BLaER1 treated with 17β-estradiol and CSF1 and Interleukin-3, amounts not matched to agents 10 nM and 100 nM (cell line): ENCODE results near the gene CSF3R.

Experiments
- H3K27ac ChIP-seq, 11 experiments: shearing (Covaris generic); formaldehyde crosslinking; 2 replicates each; pipeline ENCODE4 v1.8.1; 2022
- H3K27me3 ChIP-seq, 11 experiments: shearing (Covaris generic); formaldehyde crosslinking; 2 replicates each; pipeline ENCODE4 v1.8.1; 2022
- H3K36me3 ChIP-seq, 11 experiments: shearing (Covaris generic); formaldehyde crosslinking; 2 replicates each; pipeline ENCODE4 v1.8.1; 2022
- H3K4me1 ChIP-seq, 10 experiments: shearing (Covaris generic); formaldehyde crosslinking; 2 replicates each; pipeline ENCODE4 v1.8.1; 2022
- H3K4me2 ChIP-seq, 11 experiments: shearing (Covaris generic); formaldehyde crosslinking; 2 replicates each; pipeline ENCODE4 v1.8.1; 2022
- H3K4me3 ChIP-seq, 10 experiments: shearing (Covaris generic); formaldehyde crosslinking; 2 replicates each; pipeline ENCODE4 v1.8.1; 2022
- H3K9ac ChIP-seq, 11 experiments: shearing (Covaris generic); formaldehyde crosslinking; 2 replicates each; pipeline ENCODE4 v1.8.1; 2022
- H3K9me3 ChIP-seq, 11 experiments: shearing (Covaris generic); formaldehyde crosslinking; replicated peaks in 1 of 11; 2 replicates each; pipeline ENCODE4 v1.8.1; 2022
- H4K20me1 ChIP-seq, 11 experiments: shearing (Covaris generic); formaldehyde crosslinking; 2 replicates each; pipeline ENCODE4 v1.8.1; 2022
- Cebpa-rat ChIP-seq, 11 experiments: shearing (Covaris generic); IDR thresholded peaks; 2 replicates each; pipeline ENCODE4 v1.8.1; 2022

Gene CSF3R

DNA sequence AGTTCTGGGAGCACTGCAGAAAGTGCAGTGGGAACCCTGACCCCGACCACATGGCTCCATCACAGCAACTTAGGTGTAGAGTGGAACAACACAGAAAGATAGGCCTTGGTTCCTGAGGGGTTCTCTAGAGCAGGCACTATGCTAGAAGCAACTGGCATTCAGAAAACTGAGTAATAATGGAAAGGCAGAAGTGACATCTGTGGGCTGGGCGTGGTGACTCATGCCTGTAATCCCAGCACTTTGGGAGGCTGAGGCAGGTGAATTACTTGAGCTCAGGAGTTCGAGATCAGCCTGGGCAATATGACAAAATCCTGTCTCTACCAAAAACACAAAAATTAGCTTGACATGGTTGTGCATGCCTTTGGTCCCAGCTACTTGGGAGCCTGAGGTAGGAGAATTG is 23.8 kb downstream of the CSF3R start:
- peak overlapping the region in 8 of 11 experiments; percentile 19 to 87 (median 56); a peak in 15 of 22 replicates for H3K27ac ChIP-seq
- no peaks in the 10 kb centered on the region for H3K9me3 ChIP-seq
- H3K9ac ChIP-seq, result peak overlapping the region in 6 of 11 experiments; percentile 15 to 73 (median 60); a peak in 11 of 22 replicates
- peaks cover 41 to 82% (median 79%) of the 10 kb centered on the region in 10 experiments for H3K4me1 ChIP-seq
- peaks cover 0 to 41% (median 0%) of the 10 kb centered on the region in 11 experiments; a peak in 5 of 22 replicates for H3K27me3 ChIP-seq
- peak overlapping the region; percentile 77 to 99 (median 91) for H3K4me2 ChIP-seq
- peaks cover 46 to 74% (median 61%) of the 10 kb centered on the region in 11 experiments for H3K36me3 ChIP-seq
- H4K20me1 ChIP-seq, result peaks cover 5 to 77% (median 18%) of the 10 kb centered on the region in 11 experiments; a peak in 16 of 22 replicates
- TF ChIP-seq Cebpa-rat (IDR thresholded peaks at IDR 0.05), result no peak
- peak overlapping the region in 3 of 10 experiments; percentile 26 to 40 (median 36); a peak in 1 of 20 replicates for H3K4me3 ChIP-seq

DNA sequence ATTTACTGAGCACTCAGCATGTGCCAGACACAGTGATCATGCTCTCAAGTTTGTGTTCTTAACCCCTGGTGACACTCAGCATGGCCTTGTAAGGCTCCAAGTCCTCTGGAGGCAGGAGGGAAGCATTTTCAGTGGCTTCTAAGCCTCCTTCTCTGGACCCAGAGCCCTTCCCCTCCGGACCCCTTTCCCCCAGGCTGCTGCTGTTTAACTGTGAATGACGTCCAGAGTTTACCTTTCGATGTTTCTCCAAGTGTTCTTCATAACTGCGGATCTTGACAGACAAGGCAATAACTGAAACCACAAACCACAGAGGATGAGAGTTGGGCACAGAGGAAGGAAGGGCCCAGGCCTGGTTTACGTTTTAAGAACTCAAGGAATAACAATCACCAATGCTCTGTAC is 25.0 kb downstream of the CSF3R start:
- Histone ChIP-seq H3K27me3 (peaks cover 0 to 49% (median 0%) of the 10 kb centered on the region in 11 experiments; a peak in 5 of 22 replicates), H3K4me2 (peak overlapping the region; percentile 77 to 99 (median 91)), H3K27ac (peak overlapping the region in 8 of 11 experiments; percentile 19 to 87 (median 56); a peak in 14 of 22 replicates), H3K9me3 (no peaks in the 10 kb centered on the region), H3K36me3 (peaks cover 46 to 85% (median 67%) of the 10 kb centered on the region in 11 experiments), H4K20me1 (peaks cover 5 to 79% (median 18%) of the 10 kb centered on the region in 11 experiments; a peak in 16 of 22 replicates), H3K9ac (peak overlapping the region in 9 of 11 experiments; percentile 4 to 73 (median 30); a peak in 11 of 22 replicates), H3K4me1 (peaks cover 32 to 72% (median 70%) of the 10 kb centered on the region in 10 experiments), H3K4me3 (peak overlapping the region in 6 of 10 experiments; percentile 8 to 41 (median 34); a peak in 4 of 20 replicates)
- TF ChIP-seq Cebpa-rat (IDR thresholded peaks at IDR 0.05), result no peak; a peak in 1 of 22 replicates

DNA sequence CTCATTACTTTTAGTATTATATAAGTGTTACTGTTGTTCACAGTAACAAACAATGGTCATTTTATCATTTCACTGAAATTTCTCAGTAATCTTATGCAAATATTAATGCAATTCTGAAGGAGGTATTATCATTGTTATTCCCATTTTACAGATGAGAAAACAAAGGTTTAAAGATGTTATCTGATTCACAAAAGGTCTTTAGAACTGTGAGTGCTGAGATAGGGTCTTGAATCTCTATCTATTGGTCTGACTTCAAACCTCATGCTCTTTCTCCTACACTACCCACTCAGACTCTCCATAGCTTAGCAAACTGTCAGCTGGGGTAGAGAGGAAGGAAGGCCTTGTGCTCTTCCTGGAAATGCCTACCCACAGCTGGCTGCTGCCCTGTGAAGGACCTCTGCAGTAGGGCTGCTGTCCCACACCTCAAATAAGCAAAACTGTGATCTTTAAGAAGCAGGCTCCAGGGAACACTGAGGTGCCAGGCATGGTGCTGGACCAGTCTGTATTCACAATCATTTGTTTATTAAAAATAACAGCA is 26.3 kb downstream of the CSF3R start:
- H4K20me1 ChIP-seq, result peaks cover 5 to 73% (median 18%) of the 10 kb centered on the region in 11 experiments; a peak in 16 of 22 replicates
- peaks cover 41 to 73% (median 55%) of the 10 kb centered on the region in 11 experiments for H3K36me3 ChIP-seq
- H3K9me3 ChIP-seq, result no peaks in the 10 kb centered on the region
- no peak overlapping the region for H3K4me3 ChIP-seq
- H3K9ac ChIP-seq, result no peak overlapping the region
- no peak for TF ChIP-seq Cebpa-rat (IDR thresholded peaks at IDR 0.05)
- H3K4me1 ChIP-seq, result peaks cover 32 to 61% (median 58%) of the 10 kb centered on the region in 10 experiments
- peaks cover 0 to 49% (median 0%) of the 10 kb centered on the region in 11 experiments; a peak in 5 of 22 replicates for H3K27me3 ChIP-seq
- peak overlapping the region in 4 of 11 experiments; percentile 17 to 87 (median 54); a peak in 6 of 22 replicates for H3K27ac ChIP-seq
- H3K4me2 ChIP-seq, result peak overlapping the region; percentile 61 to 99 (median 88); a peak in 21 of 22 replicates

DNA sequence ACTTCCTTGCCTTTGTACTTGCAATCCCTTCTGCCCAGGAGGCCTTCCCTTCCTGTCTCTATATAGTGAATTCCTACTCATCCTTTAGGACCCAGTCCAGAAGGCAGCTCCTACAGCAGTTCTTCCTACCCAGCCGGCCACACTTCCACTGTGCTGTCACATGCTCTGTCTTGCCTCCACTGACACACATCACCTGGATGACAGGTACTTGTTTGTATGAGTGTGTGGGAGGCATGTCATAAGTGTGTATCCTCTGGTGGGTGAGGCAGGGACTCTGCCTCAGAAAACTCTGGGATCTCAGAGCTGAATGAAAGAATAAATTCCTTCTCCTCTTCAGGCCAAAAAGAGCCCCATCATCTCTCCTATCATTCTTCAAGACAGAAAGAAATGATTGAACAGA is 27.3 kb downstream of the CSF3R start:
- peaks cover 30 to 63% (median 44%) of the 10 kb centered on the region in 11 experiments for H3K36me3 ChIP-seq
- TF ChIP-seq Cebpa-rat (IDR thresholded peaks at IDR 0.05), result no peak
- no peak overlapping the region for H3K27ac ChIP-seq
- peaks cover 5 to 62% (median 18%) of the 10 kb centered on the region in 11 experiments; a peak in 16 of 22 replicates for H4K20me1 ChIP-seq
- H3K4me2 ChIP-seq, result 0 out of 22 replicates have a peak overlapping the region, but pooled peaks of 1 of the 11 experiments have one; percentile 88
- H3K4me3 ChIP-seq, result no peak overlapping the region
- peaks cover 0 to 42% (median 0%) of the 10 kb centered on the region in 11 experiments; a peak in 5 of 22 replicates for H3K27me3 ChIP-seq
- no peak overlapping the region for H3K9ac ChIP-seq
- peaks cover 40 to 59% (median 56%) of the 10 kb centered on the region in 10 experiments for H3K4me1 ChIP-seq
- H3K9me3 ChIP-seq, result no peaks in the 10 kb centered on the region

DNA sequence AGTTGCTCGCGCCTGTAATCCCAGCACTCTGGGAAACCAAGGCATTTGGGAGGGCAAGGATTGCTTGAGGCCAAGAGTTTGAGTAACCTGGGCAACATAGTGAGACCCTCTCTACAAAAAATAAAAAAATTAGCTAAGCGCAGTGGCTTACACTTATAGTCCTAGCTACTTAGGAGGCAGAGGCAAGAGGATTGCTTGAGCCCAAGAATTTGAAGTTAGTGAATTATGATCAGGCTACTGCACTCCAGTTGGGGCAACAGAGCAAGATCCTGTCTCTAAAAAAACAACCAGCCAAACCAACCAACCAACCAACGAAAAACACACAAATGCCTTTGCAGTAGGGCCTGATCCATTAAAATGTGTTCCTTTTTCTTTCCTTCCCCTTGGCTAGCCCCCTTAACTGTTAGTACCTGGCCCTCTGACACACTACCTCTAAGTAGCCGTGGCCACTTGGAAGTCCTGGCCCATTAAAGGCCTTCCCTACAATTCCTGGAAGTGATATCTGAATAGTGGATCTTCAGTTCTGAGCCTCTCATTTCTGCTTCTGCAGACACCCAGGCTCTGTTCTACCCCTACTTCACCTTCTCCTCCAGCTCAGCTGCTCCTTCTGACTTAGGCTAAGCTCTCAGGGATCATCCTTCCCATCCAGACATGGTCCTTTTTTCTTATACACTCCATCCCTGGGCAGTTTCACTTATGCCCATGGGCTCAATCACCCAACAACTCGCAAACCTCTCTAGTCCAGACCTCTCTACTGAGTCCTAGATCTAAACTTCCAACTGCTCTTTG is 28.9 kb downstream of the CSF3R start:
- peaks cover 5 to 47% (median 16%) of the 10 kb centered on the region in 11 experiments; a peak in 16 of 22 replicates for H4K20me1 ChIP-seq
- no peak for TF ChIP-seq Cebpa-rat (IDR thresholded peaks at IDR 0.05)
- no peak overlapping the region for H3K27ac ChIP-seq
- peaks cover 38 to 51% (median 48%) of the 10 kb centered on the region in 10 experiments for H3K4me1 ChIP-seq
- H3K4me2 ChIP-seq, result no peak overlapping the region
- H3K36me3 ChIP-seq, result peaks cover 26 to 49% (median 32%) of the 10 kb centered on the region in 11 experiments
- H3K9me3 ChIP-seq, result no peaks in the 10 kb centered on the region
- H3K27me3 ChIP-seq, result peaks cover 0 to 34% (median 0%) of the 10 kb centered on the region in 11 experiments; a peak in 5 of 22 replicates
- no peak overlapping the region for H3K9ac ChIP-seq
- H3K4me3 ChIP-seq, result no peak overlapping the region

DNA sequence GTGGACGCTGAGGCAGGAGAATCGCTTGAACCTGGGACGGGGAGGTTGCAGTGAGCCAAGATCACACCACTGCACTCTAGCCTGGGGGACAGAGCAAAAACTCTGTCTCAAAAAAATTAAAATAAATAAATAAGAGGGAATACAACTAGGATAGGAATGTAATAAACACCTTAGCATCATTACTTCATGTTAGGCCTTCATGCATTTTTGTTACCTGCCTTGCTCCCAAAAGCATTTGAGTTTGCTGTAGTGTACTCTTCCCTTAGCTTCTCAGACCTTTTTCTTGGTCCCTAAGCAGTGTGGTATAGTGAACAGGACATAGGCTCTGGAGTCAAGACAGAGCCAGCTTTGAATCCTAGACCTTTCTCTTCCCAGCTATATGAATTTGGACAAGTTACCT is 29.7 kb downstream of the CSF3R start:
- H3K36me3 ChIP-seq, result peaks cover 26 to 49% (median 32%) of the 10 kb centered on the region in 11 experiments
- no peak overlapping the region for H3K4me2 ChIP-seq
- H3K27me3 ChIP-seq, result peaks cover 0 to 34% (median 0%) of the 10 kb centered on the region in 11 experiments; a peak in 5 of 22 replicates
- peaks cover 1 to 39% (median 8%) of the 10 kb centered on the region in 11 experiments; a peak in 15 of 22 replicates for H4K20me1 ChIP-seq
- H3K9ac ChIP-seq, result no peak overlapping the region
- H3K27ac ChIP-seq, result no peak overlapping the region
- H3K9me3 ChIP-seq, result no peaks in the 10 kb centered on the region
- no peak overlapping the region for H3K4me3 ChIP-seq
- no peak for TF ChIP-seq Cebpa-rat (IDR thresholded peaks at IDR 0.05)
- H3K4me1 ChIP-seq, result peaks cover 30 to 43% (median 42%) of the 10 kb centered on the region in 10 experiments

DNA sequence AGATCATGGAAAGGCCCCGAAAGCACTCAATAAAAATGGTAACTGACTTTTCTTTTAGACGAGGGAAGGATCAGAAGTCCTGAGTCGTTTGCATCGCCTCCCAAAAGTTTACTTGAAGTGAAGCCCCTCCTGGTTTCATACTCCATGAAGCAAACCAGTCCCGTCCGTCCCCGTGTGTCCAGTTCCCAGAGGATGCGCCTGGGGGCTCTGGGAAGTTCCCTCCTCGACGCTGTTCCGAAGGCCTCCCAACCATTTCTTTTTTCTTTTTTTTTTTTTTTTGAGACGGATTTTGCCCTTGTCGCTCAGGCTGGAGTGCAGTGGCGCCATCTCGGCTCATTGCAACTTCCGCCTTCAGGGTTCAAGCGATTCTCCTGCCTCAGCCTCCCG is 31.8 kb downstream of the CSF3R start:
- peak overlapping the region; percentile 81 to 91 (median 87) for H3K9ac ChIP-seq
- peaks cover 0 to 20% (median 0%) of the 10 kb centered on the region in 11 experiments; a peak in 6 of 22 replicates for H4K20me1 ChIP-seq
- H3K4me3 ChIP-seq, result peak overlapping the region; percentile 54 to 73 (median 64)
- peaks cover 0 to 27% (median 0%) of the 10 kb centered on the region in 11 experiments; a peak in 5 of 22 replicates for H3K27me3 ChIP-seq
- peak overlapping the region; percentile 86 to 95 (median 90) for H3K27ac ChIP-seq
- peak overlapping the region; percentile 76 to 95 (median 90) for H3K4me2 ChIP-seq
- no peaks in the 10 kb centered on the region for H3K9me3 ChIP-seq
- TF ChIP-seq Cebpa-rat (IDR thresholded peaks at IDR 0.05), result no peak
- peaks cover 27 to 38% (median 34%) of the 10 kb centered on the region in 10 experiments for H3K4me1 ChIP-seq
- peaks cover 17 to 33% (median 22%) of the 10 kb centered on the region in 11 experiments for H3K36me3 ChIP-seq

DNA sequence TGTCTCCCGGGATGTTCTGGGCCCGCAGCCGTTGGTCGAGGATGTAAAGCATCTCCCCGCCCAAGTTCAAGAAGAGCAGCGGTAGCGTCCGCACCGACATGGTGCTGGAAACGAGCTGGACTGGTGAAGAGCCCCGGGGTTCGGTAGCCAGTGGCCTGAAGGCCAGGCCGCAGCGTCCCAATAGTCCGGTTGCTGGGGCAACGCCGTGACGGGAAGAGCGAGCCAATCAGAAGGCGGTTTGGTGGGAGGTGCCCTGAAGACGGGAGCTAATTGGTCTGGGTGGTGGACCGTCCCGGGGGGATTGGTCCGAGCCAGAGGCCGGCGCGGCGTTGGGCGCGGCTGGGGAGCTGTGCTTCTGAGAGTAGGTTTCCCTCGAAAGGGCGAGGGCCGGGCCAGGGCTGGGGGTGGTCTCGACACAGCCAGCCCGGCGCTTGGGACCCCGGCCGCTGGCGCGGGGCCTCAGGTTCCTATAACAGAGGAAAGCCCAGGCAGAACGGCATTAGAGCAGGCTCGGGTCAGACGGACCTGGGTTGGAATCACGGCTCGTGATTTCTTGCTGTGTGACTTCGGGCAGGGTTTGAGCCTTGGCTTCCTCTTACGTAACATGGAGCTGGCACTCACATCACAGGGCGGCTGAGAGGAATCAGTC is 32.3 kb downstream of the CSF3R start, which contains the start of gene OSCP1:
OSCP1 (minus strand) TSS at position 182 of the 649 bp plus-strand sequence; CDS start at position 100, 82 bp downstream.
- Histone ChIP-seq H3K27ac (peak within 1 kb of the TSS; percentile 86 to 95 (median 90)), H3K9ac (peak within 1 kb of the TSS; percentile 81 to 91 (median 87))
- TF ChIP-seq Cebpa-rat (IDR thresholded peaks at IDR 0.05), result peak in 2 of 11 experiments; percentile 19 to 46; a peak in 2 of 22 replicates

More for the DNA sequence above, 32.3 kb downstream of the CSF3R start, which contains the start of gene OSCP1:
- H3K4me3 ChIP-seq, result peak within 1 kb of the TSS; percentile 54 to 73 (median 64)
- peak within 1 kb of the TSS; percentile 76 to 95 (median 90) for H3K4me2 ChIP-seq
- no peaks in the 10 kb centered on the region for H3K9me3 ChIP-seq
- peaks cover 27 to 38% (median 31%) of the 10 kb centered on the region in 10 experiments for H3K4me1 ChIP-seq
- peaks cover 0 to 15% (median 0%) of the 10 kb centered on the region in 11 experiments; a peak in 3 of 22 replicates for H4K20me1 ChIP-seq
- peaks cover 12 to 27% (median 17%) of the 10 kb centered on the region in 11 experiments for H3K36me3 ChIP-seq
- H3K27me3 ChIP-seq, result peaks cover 0 to 22% (median 0%) of the 10 kb centered on the region in 11 experiments; a peak in 5 of 22 replicates
